H1 (cell line): ENCODE measurements around the gene TASOR2. TPM values are rescaled to one million over a fixed set of nuclear protein-coding genes. Genes with fewer than 3 reads are reported as not detected.

ENCODE experiments used
- KDM4A ChIP-seq: IDR thresholded peaks from one replicate; pipeline ENCODE4 v1.7.1; 2012; ENCODE audit warnings: low read depth, mild to moderate bottlenecking, moderate library complexity, low read length, inconsistent platforms; ENCODE audit not compliant: severe bottlenecking
- polyA plus RNA-seq, 7 experiments: library from polyadenylated mRNA; depleted of rRNA in 3 of 7; stranded (reverse) in 5 of 7; unstranded in 2 of 7; fragments of >200 nt in 5 of 7; fragments of 200-250 nt in 2 of 7; gene quantifications; 1 replicate in 5 of 7; 2 replicates in 1 of 7; 4 replicates in 1 of 7; pipeline versions ENCODE4 v1.2.1 to v1.2.3, GENCODE V29; 2011 to 2013; ENCODE audit warnings: missing spikeins in 2 of 7, mixed read lengths in 2 of 7
- total RNA-seq: library from RNA; stranded (reverse); fragmentation: NEBNext Ultra II Directional; extraction: Animal tissue kit (Norgen Biotek cat#: 25700); gene quantifications from 2 replicates; pipeline ENCODE4 v1.2.1, GENCODE V29; 2021

TASOR2 gene
- total and polyA plus RNA-seq, 2 of the 8 experiments (the other 6 are each of a cell fraction or from before 2014, with no cell fraction given), result 13.1 to 74.9 TPM

GRCh38 chr10:5708356-5708755 lies 23.7 kb downstream of the TASOR2 start (continued):
- no peak for TF ChIP-seq KDM4A
